ENCODE results near the gene TXNDC16.

The TXNDC16 gene

GRCh38 chr14:52417139-52417538 lies 135.2 kb downstream of the TXNDC16 start:
- no peaks in the 10 kb centered on the region for H4K20me1 ChIP-seq (ENCODE audit: insufficient read depth, low read length)
- H3K4me1 ChIP-seq (ENCODE audit: low read length) = 0 out of 2 replicates have a peak, but pooled peaks cover 5% of the 10 kb centered on the region
- H3K9ac ChIP-seq (ENCODE audit: low read length) = no peak overlapping the region

GRCh38 chr14:52413729-52414408 lies 138.4 kb downstream of the TXNDC16 start:
- no peak for TF ChIP-seq EZH2 (optimal IDR thresholded peaks at IDR 0.05; ENCODE audit: low read depth, low read length)
- TF ChIP-seq CTCF (IDR thresholded peaks at IDR 0.05; ENCODE audit: low read length) = no peak
- TF ChIP-seq EZH2phosphoT487 (IDR thresholded peaks at IDR 0.05; ENCODE audit: low read length) = no peak
- DNase-seq = no peak
- Histone ChIP-seq H3K36me3 (replicated peaks; ENCODE audit: insufficient read depth, low read length) (no peaks in the 10 kb centered on the region), H2AFZ (ENCODE audit: low read length) (no peak overlapping the region), H3K79me2 (ENCODE audit: low read length) (no peaks in the 10 kb centered on the region), H3K4me3 (ENCODE audit: low read length) (no peak overlapping the region), H3K4me2 (ENCODE audit: low read depth, low read length) (no peak overlapping the region), H3K4me1 (ENCODE audit: low read length) (0 out of 2 replicates have a peak, but pooled peaks cover 8% of the 10 kb centered on the region), H3K27me3 (replicated peaks; ENCODE audit: insufficient read depth, low read length) (no peaks in the 10 kb centered on the region), H3K9me3 (replicated peaks; ENCODE audit: insufficient read depth, low read length) (no peaks in the 10 kb centered on the region), H3F3A (ENCODE audit: insufficient read depth, low read length) (0 out of 2 replicates have a peak, but pooled peaks cover 5% of the 10 kb centered on the region), H3K9ac (ENCODE audit: low read length) (no peak overlapping the region), H4K20me1 (ENCODE audit: insufficient read depth, low read length) (no peaks in the 10 kb centered on the region), H3K27ac (ENCODE audit: low read length) (no peak overlapping the region), H3K9me2 (replicated peaks; ENCODE audit: insufficient read depth, low read length) (no peaks in the 10 kb centered on the region)

More at GRCh38 chr14:52417139-52417538, 135.2 kb downstream of the TXNDC16 start:
- H2AFZ ChIP-seq (ENCODE audit: low read length) = no peak overlapping the region
- H3K4me2 ChIP-seq (ENCODE audit: low read depth, low read length) = no peak overlapping the region
- H3K4me3 ChIP-seq (ENCODE audit: low read length) = no peak overlapping the region
- H3K36me3 ChIP-seq (replicated peaks; ENCODE audit: insufficient read depth, low read length) = no peaks in the 10 kb centered on the region
- H3F3A ChIP-seq (ENCODE audit: insufficient read depth, low read length) = 0 out of 2 replicates have a peak, but pooled peaks cover 5% of the 10 kb centered on the region
- no peaks in the 10 kb centered on the region for H3K9me3 ChIP-seq (replicated peaks; ENCODE audit: insufficient read depth, low read length)
- no peaks in the 10 kb centered on the region for H3K79me2 ChIP-seq (ENCODE audit: low read length)
- DNase-seq = no peak
- no peak overlapping the region for H3K27ac ChIP-seq (ENCODE audit: low read length)
- no peaks in the 10 kb centered on the region for H3K9me2 ChIP-seq (replicated peaks; ENCODE audit: insufficient read depth, low read length)
- H3K27me3 ChIP-seq (replicated peaks; ENCODE audit: insufficient read depth, low read length) = no peaks in the 10 kb centered on the region
- TF ChIP-seq EZH2 (optimal IDR thresholded peaks at IDR 0.05; ENCODE audit: low read depth, low read length) (no peak), EZH2phosphoT487 (IDR thresholded peaks at IDR 0.05; ENCODE audit: low read length) (no peak), CTCF (IDR thresholded peaks at IDR 0.05; ENCODE audit: low read length) (no peak)

- H2AFZ ChIP-seq (ENCODE audit: low read length) = no peak overlapping the region
Measured at GRCh38 chr14:52412426-52412825, 139.9 kb downstream of the TXNDC16 start.

More at GRCh38 chr14:52412426-52412825, 139.9 kb downstream of the TXNDC16 start:
- H3K9ac ChIP-seq (ENCODE audit: low read length) = no peak overlapping the region
- H3K36me3 ChIP-seq (replicated peaks; ENCODE audit: insufficient read depth, low read length) = no peaks in the 10 kb centered on the region
- peak overlapping the region; percentile 63; the same call in 1 of the 2 replicates for H3K27ac ChIP-seq (ENCODE audit: low read length)
- 0 out of 2 replicates have a peak, but pooled peaks cover 8% of the 10 kb centered on the region for H3K4me1 ChIP-seq (ENCODE audit: low read length)
- H3K4me3 ChIP-seq (ENCODE audit: low read length) = no peak overlapping the region
- H3K4me2 ChIP-seq (ENCODE audit: low read depth, low read length) = 0 out of 2 replicates have a peak overlapping the region, but pooled peaks have one; percentile 18
- H3K9me3 ChIP-seq (replicated peaks; ENCODE audit: insufficient read depth, low read length) = no peaks in the 10 kb centered on the region
- peak; percentile 13 for DNase-seq
- H3K9me2 ChIP-seq (replicated peaks; ENCODE audit: insufficient read depth, low read length) = no peaks in the 10 kb centered on the region
- TF ChIP-seq EZH2phosphoT487 (IDR thresholded peaks at IDR 0.05; ENCODE audit: low read length) (no peak), EZH2 (optimal IDR thresholded peaks at IDR 0.05; ENCODE audit: low read depth, low read length) (no peak), CTCF (IDR thresholded peaks at IDR 0.05; ENCODE audit: low read length) (no peak)
- no peaks in the 10 kb centered on the region for H3K27me3 ChIP-seq (replicated peaks; ENCODE audit: insufficient read depth, low read length)
- no peaks in the 10 kb centered on the region for H4K20me1 ChIP-seq (ENCODE audit: insufficient read depth, low read length)
- 0 out of 2 replicates have a peak, but pooled peaks cover 5% of the 10 kb centered on the region for H3F3A ChIP-seq (ENCODE audit: insufficient read depth, low read length)
- no peaks in the 10 kb centered on the region for H3K79me2 ChIP-seq (ENCODE audit: low read length)
